H4 (cell line): Measurements from ENCODE around the gene KRTAP22-2. TPM values are rescaled to one million over a fixed set of nuclear protein-coding genes. Genes with fewer than 3 reads are reported as not detected.

Source experiments
- DNase-seq: peaks from one replicate; pipeline ENCODE4 v3.0.0-alpha.2; 2015; ENCODE audit warnings: low spot score
- total RNA-seq: library from RNA; depleted of rRNA; stranded (reverse); fragments of >200 nt; shearing (Covaris generic); gene quantifications from 2 replicates; pipeline ENCODE4 v1.2.3, GENCODE V29; 2014; rRNA removed

Gene KRTAP22-2
- total RNA-seq, 1 experiment from 2014 or later, result not detected

DNA sequence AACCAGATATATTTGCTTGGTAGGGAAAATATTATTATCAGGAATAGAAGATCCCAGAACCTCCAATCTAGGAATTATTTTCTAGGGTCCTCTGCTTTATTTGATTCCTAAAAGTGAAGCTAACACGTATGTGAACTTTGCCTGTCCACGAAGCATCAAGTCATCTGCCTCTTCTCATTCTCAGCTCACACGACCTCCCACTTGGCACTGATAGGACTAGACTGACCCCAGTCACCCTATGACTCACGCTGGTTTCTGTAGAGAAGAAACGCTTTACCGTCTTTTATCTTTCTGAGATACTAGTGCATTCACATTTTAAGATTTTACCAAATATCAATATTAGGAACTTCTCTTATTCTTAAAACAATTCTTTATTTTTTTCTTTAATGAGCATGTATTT lies 27.1 kb downstream of the KRTAP22-2 start:
- no peak for DNase-seq

- DNase-seq, result no peak
Observed at GRCh38 chr21:30561957-30562356, 28.2 kb downstream of the KRTAP22-2 start.

DNA sequence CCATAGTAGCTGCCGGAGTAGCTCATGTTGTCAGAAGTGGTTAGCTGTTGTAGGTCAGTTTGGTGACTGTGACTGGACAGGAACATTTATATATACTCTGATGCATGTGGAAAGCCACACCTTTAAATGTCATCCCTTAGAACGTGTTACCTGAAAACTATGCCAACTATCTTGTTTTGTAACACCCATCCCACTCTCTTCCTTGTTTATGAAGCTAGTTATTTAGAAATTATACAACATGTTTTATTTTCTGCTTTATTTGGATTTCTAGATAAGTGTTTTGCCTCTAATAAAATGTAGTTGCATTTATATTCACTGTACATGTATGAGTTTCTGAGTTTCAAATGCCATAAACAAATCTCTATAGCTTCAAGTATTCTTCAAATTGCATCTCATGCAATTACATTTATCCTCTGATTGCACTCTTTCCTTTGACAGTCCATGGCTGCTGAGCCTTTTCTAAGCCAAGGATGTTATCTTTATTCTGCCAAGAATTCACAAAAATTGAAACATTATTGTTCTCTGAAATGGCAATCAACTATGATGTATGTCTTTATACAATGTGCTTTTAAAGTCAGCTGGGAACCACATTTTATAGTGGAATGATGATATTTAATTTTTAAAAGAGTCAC lies 28.8 kb downstream of the KRTAP22-2 start, which contains the start of gene KRTAP19-7:
KRTAP19-7 (minus strand) TSS at position 51 of the 632 bp plus-strand sequence; CDS start at position 26, 25 bp downstream.
- no peak for DNase-seq

DNA sequence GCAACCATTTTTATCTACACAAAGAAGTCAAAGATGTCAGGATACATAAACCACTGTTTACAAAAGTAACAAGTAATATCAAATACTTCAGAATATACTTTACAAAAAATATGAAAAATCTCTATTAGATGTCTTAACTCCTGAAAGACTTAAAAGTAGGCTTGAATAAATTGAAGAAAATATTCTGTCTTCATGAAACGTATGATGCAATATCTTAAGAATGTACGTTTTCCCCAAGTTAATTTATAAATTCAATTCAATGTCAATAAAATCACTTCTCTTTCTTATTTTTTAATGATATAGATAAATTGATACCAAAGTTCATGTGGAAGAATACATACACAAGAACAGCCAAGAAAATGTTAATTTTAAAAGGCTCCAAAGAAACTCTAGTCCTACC lies 35.1 kb downstream of the KRTAP22-2 start:
- no peak for DNase-seq

DNA sequence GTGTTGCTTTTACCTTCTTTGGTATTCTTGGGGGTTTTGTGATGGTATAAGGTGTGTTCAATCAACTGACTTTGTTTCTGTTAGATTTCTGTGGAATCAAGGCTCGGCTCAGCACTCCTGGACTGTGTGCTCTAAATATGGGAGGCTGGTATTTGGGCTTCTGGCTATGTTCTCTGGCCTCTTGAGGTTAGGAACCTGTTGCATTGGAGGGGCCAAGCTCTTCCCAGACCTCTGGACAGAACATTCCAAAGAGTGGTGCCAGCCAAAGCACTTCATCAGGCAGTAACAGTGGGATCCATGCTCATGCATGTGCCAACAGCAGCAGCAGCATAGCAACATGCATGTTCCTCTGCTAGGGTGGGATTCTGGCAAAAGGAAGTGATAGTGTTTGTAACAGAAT lies 37.4 kb downstream of the KRTAP22-2 start:
- no peak for DNase-seq

DNA sequence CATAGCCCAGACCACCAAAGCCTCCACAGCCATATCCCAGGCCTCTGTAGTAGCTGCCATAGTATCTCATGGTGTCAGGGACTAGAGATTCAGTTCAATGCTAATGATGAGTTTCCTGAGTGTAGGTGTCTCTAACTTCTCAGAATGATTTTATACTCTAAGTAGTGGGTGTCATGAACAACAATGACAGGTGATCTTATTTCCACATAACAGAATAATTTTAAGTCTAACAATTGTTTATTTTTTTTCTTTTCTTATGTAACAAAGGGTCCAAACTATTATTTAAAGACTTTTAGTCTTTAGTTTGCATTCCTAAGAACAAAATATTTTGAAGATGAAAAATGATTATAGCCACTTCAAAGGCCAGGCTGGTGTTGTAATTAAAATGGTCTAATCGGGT lies 48.4 kb downstream of the KRTAP22-2 start, which contains the start of gene KRTAP19-6:
KRTAP19-6 (minus strand) TSS at position 101 of the 400 bp plus-strand sequence; CDS start at position 70, 31 bp downstream.
- no peak for DNase-seq

Other genes with a start within 250 kb of the KRTAP22-2 start
- gene KRTAP23-1, start 241.8 kb downstream of the KRTAP22-2 start, total RNA-seq, result not detected in 2 replicates
- not detected in 2 replicates for gene KRTAP13-2, start 218.1 kb downstream of the KRTAP22-2 start, total RNA-seq
- gene KRTAP13-1, start 194.4 kb downstream of the KRTAP22-2 start, total RNA-seq, result not detected in 2 replicates
- gene KRTAP13-3, start 164.5 kb downstream of the KRTAP22-2 start, total RNA-seq, result not detected in 2 replicates
- gene KRTAP13-4, start 160.2 kb downstream of the KRTAP22-2 start, total RNA-seq, result not detected in 2 replicates
- gene KRTAP15-1, start 150.1 kb downstream of the KRTAP22-2 start, total RNA-seq, result not detected in 2 replicates
- not detected in 2 replicates for gene KRTAP19-1, start 110.0 kb downstream of the KRTAP22-2 start, total RNA-seq
- not detected in 2 replicates for gene KRTAP19-2, start 103.0 kb downstream of the KRTAP22-2 start, total RNA-seq
- gene KRTAP19-3, start 98.4 kb downstream of the KRTAP22-2 start, total RNA-seq, result not detected in 2 replicates
- not detected in 2 replicates for gene KRTAP19-4, start 93.2 kb downstream of the KRTAP22-2 start, total RNA-seq
- not detected in 2 replicates for gene KRTAP19-5, start 88.3 kb downstream of the KRTAP22-2 start, total RNA-seq
- not detected in 2 replicates for gene KRTAP19-6, start 48.5 kb downstream of the KRTAP22-2 start, total RNA-seq
- not detected in 2 replicates for gene KRTAP19-7, start 29.1 kb downstream of the KRTAP22-2 start, total RNA-seq
- not detected in 2 replicates for gene KRTAP6-3, start 2.0 kb upstream of the KRTAP22-2 start, total RNA-seq
- not detected in 2 replicates for gene KRTAP6-2, start 8.5 kb upstream of the KRTAP22-2 start, total RNA-seq
- gene KRTAP22-1, start 10.7 kb upstream of the KRTAP22-2 start, total RNA-seq, result not detected in 2 replicates
- not detected in 2 replicates for gene KRTAP6-1, start 23.5 kb upstream of the KRTAP22-2 start, total RNA-seq
- not detected in 2 replicates for gene KRTAP20-1, start 26.0 kb upstream of the KRTAP22-2 start, total RNA-seq
- gene KRTAP20-4, start 30.2 kb upstream of the KRTAP22-2 start, total RNA-seq, result not detected in 2 replicates
- gene KRTAP20-2, start 44.8 kb upstream of the KRTAP22-2 start, total RNA-seq, result not detected in 2 replicates
- gene KRTAP20-3, start 52.5 kb upstream of the KRTAP22-2 start, total RNA-seq, result not detected in 2 replicates
- not detected in 2 replicates for gene KRTAP21-3, start 128.4 kb upstream of the KRTAP22-2 start, total RNA-seq
- not detected in 2 replicates for gene KRTAP21-2, start 156.9 kb upstream of the KRTAP22-2 start, total RNA-seq
- gene KRTAP21-1, start 165.0 kb upstream of the KRTAP22-2 start, total RNA-seq, result not detected in 2 replicates
- not detected in 2 replicates for gene KRTAP8-1, start 222.9 kb upstream of the KRTAP22-2 start, total RNA-seq
- not detected in 2 replicates for gene KRTAP7-1, start 239.4 kb upstream of the KRTAP22-2 start, total RNA-seq